GM12864 (cell line): ENCODE data around the gene PRAC1.

ENCODE experiments used
- DNase-seq: peaks from one replicate; pipeline ENCODE4 v3.0.0-alpha.2; 2011; ENCODE audit warnings: low read depth
- H3K4me3 ChIP-seq: 2 replicates; pipeline ENCODE4 v1.5.1; 2011; ENCODE audit warnings: mild to moderate bottlenecking, low read depth, low read length, control low read depth
- TF ChIP-seq, protein P1 (sequence below): IDR thresholded peaks from 2 replicates; pipeline ENCODE4 v1.5.1; 2011; ENCODE audit warnings: low read depth, mild to moderate bottlenecking, moderate library complexity, low read length, control low read depth, inconsistent platforms; ENCODE audit errors: missing control alignments

The PRAC1 gene

DNA sequence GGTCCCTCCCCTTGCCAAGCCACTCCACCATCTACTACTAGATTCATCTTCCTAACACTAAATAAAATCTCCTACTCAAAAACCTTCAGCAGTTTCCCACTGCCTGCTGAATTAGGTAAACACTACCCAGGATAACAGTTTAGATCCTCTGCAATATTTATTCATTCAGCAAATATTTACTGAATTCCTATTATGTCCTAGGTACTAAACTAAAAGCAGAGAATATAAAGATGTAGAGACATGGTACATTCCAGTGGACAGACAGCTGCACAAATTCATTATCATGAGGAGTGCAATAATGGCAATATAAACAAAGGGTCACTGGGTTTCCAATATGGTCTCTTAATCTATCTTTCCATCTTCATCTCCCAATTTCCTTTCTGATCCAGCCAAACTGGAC lies 37.0 kb upstream of the PRAC1 start:
- no peak overlapping the region for H3K4me3 ChIP-seq
- TF ChIP-seq, protein P1, sequence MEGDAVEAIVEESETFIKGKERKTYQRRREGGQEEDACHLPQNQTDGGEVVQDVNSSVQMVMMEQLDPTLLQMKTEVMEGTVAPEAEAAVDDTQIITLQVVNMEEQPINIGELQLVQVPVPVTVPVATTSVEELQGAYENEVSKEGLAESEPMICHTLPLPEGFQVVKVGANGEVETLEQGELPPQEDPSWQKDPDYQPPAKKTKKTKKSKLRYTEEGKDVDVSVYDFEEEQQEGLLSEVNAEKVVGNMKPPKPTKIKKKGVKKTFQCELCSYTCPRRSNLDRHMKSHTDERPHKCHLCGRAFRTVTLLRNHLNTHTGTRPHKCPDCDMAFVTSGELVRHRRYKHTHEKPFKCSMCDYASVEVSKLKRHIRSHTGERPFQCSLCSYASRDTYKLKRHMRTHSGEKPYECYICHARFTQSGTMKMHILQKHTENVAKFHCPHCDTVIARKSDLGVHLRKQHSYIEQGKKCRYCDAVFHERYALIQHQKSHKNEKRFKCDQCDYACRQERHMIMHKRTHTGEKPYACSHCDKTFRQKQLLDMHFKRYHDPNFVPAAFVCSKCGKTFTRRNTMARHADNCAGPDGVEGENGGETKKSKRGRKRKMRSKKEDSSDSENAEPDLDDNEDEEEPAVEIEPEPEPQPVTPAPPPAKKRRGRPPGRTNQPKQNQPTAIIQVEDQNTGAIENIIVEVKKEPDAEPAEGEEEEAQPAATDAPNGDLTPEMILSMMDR, result no peak
- DNase-seq, result no peak

DNA sequence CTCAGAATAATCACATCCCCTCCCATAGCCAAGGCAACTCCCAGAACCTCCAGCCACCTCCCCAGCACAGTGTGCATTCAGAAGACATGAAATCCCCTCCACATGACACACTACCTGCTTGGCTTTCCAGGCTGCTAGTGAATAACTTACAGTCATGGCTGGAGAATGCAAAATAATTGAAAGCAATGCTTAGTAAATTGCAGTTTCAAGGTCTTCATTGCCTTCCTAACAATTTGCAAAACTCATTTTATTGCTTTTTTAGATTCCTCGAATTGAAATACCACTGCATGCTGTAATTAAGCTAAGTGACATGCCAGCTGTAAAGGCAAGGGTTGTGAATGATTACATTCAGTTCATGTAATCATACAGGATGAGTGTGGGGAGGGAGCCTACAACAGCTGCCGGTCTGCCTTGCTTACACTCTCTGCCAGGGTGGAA lies 35.2 kb upstream of the PRAC1 start:
- TF ChIP-seq, protein P1, result no peak
- DNase-seq, result no peak
- H3K4me3 ChIP-seq, result no peak overlapping the region

DNA sequence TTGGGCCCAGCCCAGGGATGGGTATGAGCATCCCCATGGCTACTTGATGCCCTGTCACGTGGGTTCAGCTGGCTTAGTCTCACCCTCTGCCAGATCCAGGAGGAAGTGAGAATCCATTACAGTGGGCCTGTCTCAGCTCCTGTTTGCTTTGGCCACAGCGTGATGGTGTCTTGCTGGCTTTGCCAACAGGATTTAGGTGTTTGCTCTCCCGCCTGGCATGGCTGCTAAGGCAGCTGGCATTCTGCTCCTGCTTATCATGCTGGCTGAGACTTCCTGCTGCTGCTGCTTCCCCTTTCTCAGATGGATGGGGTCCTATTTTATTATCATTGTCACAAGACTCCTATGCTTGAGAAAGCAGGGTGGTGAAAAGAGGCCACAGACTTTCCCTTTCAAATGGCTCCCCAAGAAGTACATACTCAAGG lies 34.5 kb upstream of the PRAC1 start:
- no peak for DNase-seq
- TF ChIP-seq, protein P1, result no peak
- H3K4me3 ChIP-seq, result no peak overlapping the region

DNA sequence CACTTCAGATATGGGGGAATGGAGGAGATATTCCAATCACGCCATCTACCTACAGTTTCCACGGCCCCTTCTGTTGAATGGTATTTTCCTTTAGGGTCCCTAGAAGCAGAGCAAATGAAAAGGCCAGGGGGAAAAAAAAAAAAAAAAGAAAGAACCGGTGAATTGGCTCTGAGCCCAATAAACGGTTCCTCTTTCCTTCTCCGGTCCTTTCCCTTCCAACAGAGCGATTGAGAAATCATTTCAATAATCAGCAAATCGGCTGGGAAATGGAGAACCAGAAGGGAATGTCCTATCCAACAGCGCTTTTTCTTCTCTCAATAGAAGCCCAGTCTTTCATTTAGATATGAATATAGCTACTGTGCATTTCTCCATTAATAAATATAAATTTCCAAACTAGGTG lies 33.0 kb upstream of the PRAC1 start:
- H3K4me3 ChIP-seq, result no peak overlapping the region
- TF ChIP-seq, protein P1, result no peak
- no peak for DNase-seq

DNA sequence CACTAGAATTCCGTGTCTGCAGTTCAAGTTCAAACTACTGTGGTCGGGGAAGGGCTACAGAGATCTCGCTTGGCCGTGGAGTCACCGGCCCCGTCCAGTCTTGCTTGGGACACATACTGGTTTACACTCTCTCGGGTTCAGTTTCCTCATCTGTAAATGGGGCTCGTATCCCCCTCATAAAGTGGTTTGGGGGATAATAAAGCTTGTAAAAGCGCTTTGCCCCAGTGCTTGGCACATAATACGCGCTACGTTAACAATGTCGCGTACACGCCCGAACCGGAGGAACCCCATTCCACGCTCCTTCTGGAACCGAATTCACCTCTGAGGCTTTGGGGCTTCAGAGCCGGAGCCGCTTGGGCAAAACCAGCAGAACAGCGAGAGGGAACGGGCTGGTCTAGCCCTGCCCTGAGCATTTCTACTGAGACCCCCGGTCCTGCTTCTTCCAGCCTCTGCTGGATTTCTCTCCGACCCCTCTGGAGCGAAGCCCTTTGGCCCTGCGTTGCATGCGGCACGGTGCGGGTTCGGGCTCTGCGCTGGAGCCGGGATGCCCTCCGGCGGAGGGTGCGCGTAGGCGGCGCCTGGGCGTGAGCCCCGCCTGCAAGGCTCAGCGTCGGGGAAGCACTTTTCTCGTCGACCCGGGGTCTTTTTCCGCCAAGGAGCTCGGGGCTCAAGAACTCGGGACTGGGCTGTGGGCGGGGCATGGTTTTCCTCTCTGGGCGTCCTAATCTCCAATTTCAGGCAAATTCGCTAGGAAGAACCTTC lies 32.4 kb upstream of the PRAC1 start:
- TF ChIP-seq, protein P1, result no peak
- no peak for DNase-seq
- no peak overlapping the region for H3K4me3 ChIP-seq

DNA sequence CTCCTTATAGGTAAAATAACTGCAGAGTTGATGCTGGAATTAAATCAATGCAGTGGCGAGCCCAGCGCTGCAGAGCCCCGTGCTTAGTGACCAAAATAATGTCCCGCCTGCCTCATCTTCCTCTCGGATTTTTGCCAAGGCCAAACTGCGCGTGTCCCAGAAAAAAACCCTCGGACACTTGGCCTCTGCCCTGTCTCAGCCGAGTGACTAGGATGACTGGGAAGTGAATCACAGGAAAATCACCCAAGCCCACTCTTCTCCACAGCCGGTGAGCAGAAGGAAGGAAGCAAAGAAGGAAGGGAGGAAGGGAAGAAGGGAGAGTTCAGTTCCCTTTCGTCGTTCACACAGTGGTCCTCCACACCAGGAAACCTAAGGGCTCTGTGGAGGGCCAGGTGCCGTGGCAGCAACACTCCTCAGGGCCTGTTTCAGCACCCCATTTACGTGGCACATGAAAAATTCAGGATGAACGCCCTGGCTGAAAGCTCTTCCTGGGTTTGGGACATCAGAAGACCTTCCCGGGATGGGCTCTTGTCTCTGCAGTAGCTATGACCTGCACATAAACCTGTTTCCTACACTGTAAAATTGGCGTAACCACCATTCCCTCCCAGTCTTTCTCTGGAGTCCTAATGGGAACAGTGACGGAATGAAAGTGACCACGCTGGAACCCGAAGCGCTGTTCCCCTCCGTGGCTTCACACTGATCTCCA lies 31.6 kb upstream of the PRAC1 start:
- H3K4me3 ChIP-seq, result no peak overlapping the region
- TF ChIP-seq, protein P1, result no peak
- no peak for DNase-seq
